Fibroblast of skin of left biceps (primary cell): ENCODE measurements around the gene HYAL2.
"Not testable (repeated sequence)": the region's sequence is repeated elsewhere in the genome, so short reads cannot be mapped to it uniquely, and the experiment has no call there.

Source experiments
- DNase-seq, 2 experiments: peaks; one replicate each; pipeline ENCODE4 v3.0.0-alpha.2; 2013; ENCODE audit warnings: low read depth in 2 of 2

Gene HYAL2

DNA sequence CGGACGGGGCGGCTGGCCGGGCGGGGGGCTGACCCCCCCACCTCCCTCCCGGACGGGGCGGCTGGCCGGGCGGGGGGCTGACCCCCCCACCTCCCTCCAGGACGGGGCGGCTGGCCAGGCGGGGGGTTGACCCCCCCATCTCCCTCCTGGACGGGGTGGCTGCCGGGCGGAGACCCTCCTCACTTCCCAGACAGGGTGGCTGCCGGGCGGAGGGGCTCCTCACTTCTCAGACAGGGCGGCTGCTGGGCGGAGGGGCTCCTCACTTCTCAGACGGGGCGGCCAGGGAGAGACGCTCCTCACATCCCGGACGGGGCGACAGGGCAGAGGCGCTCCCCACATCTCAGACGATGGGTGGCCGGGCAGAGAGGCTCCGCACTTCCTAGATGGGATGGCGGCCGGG, 10.5 kb downstream of the HYAL2 start:
- not testable (repeated sequence) for DNase-seq

DNA sequence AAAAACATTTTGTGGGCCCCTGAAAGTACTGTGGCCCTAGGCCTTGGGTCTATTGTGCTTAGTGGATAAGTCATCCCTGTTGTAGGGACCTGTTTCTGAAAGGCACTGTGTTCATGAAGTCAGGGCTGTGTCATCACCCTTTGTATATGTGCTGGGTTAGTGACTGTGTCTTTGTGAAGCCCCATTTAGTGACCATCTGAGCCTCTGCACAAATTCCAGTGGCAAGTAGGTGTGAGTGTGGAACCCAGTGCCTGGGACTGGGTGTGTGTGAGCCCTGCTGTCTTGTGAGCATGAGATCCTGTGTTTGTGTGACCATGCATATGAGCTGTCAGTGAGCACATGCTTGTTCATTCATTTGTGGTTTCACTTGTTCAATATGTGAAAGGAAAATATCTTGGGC, 17.9 kb downstream of the HYAL2 start:
- no peak for DNase-seq

DNA sequence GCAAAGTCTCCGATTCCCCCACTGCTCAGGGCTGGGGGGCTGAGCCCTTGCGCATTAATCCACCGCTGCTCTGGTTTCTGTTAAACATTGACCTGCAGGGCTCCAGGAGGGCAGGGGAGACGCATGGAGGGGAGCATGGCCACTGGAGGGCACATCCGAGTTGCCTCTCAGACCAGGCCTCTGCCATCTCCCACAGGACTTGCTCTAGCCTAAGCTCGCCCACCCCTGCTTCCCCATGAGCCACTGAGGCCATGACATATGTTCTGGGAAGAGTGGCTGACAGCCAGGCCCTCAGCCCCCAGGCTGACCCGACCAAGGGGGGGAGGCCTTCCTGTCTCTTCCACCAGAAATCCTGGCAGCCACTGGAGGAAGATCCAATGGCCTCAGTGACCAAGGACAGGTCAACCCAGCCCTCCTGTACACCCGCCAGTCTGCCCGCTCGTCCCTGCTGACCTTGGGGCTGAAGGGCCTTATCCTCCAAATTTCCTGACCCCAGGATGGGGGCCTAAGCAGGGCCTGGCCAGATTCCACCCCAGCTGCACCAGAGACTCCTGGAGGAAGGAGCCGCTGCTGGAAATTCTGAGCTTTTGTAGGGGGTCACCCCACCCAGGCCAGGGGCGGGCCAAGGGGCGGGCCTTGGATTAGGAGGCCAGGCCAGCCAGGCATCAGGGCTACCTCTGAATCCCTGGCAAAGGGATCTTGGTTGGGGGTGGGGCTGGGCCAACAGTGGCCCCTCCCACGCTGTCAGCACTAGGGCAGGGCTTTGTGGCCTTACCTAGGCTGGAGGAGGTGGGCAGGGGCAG, 19.3 kb downstream of the HYAL2 start, which contains the start of gene HYAL1:
Gene HYAL1, minus strand, starts transcription at position 562 of the 803 bp plus-strand sequence. CDS start 618 bp downstream, outside the sequence.
- DNase-seq, result no peak

DNA sequence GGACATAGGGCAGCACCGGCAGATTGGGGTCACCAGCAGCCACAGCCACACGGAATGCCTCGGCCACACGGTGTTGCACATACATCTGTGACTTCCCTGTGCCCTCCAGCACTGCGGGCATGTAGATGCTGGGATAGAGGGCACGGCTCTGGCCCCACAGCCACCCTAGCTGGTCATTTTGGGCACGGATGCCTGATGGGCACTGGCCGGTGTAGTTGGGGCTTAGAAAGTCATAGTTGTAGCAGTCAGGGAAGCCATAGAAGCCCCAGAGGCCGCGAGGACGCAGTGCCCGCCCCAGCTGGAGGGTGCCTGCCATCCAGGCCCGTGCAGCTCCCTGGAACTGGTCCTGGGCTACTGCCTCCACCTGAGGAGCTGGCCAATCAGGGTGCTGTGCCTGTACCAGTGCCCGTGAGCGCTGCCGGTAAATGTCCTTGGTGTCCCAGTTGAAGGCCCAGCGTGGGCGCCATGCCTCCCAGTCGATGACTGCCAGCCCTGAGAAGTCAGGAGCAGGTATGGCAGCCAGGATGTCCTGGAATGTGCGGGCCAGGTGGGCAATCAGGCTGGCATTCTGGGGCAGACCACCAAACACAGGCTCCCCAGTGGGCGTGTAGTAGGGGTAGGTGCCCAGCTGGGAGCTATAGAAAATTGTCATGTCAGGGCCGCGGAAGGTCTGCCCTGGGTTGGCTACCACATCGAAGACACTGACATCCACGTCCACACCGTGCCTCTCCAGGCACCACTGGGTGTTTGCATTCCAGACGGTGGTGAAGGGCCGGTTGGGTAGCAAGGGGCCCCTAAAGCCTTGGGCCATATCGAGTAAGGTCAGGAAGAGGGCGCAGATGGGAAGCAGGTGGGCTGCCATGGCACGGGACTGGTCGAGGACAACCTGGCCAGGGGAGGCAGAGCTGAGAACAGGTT, 20.2 kb downstream of the HYAL2 start:
- DNase-seq, result no peak

DNA sequence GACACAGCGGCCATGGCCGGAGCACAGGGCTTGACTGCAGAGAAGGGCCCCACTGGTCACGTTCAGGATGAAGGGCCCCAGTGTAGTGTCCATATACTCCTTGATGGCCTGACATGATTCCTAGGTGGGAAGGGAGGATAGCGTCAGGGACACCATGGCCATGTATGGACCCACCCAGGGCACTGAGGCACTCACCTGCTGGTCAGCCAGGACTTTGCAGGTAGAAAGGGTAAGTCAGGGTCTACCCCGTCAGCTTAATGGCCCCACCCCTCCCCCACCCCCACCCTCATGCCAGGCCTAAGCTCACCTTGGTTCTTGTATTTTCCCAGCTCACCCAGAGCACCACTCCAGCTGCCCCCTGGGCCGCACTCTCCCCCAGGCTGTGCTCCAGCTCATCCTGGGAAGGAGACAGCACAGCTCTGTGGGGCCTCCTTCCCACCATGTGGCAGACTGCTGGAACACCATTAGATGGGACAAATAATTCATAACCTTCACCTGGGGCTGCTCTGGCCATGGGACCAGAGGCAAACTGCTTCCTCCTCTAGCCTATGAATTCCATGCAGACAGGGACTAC, 21.8 kb downstream of the HYAL2 start:
- no peak for DNase-seq

DNA sequence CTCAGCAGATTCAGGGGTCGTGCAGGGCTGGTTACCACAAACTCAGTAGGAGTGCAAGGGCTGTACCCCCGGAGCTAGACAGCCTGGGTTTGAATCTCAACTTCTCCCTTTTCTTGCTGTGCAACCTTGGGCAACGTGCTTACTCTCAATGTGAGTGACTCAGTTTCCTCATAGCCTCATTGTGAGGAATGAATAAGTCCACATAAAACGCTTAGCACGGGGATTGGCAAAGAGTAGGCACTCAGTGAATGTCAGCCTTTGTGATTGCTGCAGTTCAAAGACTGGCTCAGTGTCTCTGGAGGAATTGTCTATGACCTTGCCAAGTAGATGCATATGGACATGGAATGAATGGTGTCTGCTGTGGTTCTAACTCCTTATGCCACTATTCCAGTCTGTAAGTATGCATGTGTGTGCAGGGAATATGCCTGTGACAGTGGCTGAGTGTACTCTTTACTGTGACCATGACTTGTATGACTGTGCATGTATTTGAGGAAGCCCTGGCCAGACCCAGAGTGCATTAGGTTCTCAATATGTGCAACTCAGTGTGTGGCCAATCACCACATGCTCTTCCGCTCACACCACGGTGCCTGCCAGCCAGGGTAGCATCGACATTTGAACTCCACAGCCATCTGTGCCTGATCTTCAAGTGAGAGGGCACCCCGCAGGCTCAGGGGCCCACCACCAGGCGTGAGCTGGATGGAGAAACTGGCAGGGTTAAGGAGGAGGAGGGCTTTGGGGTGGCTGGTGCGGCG, 22.4 kb downstream of the HYAL2 start:
- DNase-seq, result no peak

DNA sequence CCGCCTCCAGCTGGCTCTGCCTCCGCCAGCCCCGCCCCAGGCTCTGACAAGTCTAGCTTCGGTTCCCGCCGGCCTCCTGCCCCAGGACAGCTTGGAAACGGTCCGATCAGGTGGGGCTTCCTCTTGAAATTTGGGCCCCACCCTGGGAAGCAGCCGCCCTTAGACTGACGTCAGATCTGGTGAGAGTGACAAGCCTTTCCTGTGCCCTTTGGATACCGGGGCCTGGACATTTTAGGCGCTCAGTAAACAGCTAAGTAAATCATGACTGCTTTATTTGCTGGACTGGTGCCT, 23.0 kb downstream of the HYAL2 start:
- DNase-seq, result no peak

DNA sequence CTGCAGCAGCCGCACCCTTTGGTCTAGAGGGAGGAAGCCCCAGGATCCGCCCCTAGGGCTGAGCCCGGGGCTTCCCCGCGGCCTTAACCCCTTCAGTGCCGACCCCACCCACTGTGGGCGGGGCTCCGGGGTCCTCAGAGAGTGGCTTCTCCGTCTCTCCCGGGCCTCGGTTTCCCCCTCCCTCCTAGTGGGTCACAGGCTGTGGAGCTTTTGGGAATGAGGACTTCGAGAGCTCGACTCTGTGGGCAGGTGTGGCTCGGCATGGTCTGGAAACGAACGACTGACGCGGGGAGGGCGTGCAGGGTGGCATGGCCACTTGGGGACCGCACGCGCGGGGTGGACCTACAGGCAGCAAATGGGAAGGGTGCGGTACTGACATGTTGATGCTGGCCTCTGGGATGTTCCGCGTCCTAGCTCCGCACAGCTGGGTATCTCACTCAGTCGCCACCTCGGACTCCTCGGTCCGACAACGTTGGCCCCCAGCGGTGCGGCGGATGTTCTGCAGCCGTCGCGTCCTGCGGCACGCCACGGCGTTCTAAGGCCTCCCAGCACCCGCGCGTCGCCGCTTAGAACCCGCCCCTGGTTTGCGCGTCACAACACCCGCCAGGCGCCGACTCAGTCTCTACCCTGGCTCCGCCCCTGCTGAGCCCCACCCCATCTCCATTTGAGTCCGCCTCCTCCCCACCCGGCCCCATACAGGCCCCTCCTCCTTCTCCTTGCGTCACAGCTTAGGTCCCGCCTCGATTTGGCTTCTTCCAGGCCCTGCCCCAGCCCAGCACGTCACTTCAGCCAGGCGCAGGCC, 23.5 kb downstream of the HYAL2 start, which contains the start of the genes HYAL3 and NAA80:
Gene HYAL3, minus strand, starts transcription at position 570 of the 802 bp plus-strand sequence. CDS start 3,803 bp downstream, outside the sequence.
Gene NAA80, minus strand, starts transcription at position 570 of the 802 bp plus-strand sequence. CDS start 1,942 bp downstream, outside the sequence.
- peak; percentile 98 for DNase-seq

DNA sequence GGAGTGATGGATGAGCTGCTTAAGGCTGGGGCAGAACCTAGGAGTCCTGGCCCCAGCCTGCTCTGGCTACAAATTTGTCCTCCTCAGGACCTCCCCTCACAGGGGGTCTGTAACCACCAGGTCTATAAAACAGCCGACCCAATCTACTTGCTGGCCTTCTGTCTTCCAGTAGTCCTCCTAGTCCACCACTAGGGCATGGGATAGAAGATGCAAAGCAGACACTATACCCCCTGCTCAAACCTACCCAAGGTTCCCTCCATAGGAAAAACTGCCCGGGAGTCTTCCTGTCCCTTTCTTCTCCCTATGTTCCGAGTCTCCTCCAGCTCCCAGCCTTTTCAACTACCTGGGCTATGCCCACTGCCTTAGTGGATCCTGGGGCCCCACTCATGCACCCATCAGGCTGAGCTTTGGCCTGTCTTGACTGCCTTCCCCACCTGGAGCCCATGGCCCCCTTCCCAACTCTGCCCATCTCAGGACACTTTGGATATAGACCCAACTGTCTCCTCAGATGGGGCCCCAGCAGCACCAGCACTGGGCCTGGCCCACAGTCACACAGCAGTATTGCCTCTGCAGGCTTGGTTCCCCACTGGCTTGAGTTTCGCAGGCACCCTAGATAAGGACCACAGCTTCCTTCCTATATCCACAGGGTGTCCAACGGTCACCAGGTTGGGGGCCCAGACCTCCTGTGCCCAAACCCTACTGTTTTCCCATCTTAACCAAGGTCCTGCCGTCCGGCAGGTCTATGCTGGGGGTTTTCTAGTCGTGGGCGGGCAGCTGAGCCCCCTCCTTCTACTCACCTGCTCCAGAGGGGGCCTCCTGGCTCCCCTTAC, 24.4 kb downstream of the HYAL2 start:
- DNase-seq, result no peak

DNA sequence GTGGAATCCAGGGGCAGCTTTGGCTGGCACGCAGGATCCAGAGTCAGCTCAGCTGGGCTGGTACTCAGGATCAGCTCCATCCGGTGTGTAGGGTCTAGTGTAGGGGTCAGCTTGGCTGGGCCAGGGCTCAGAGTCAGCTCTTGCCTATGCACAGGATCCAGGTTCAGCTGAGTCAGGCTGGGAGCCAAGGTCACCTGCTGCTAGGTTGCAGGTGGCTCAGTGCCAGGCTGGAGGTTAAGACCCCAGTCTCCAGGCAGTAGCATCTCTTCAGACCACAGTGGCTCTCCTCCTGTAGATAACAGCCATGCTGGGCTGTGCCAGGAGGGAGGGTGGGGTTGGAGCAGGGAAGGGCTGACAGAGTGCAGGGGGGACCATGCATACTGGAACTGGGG, 25.2 kb downstream of the HYAL2 start:
- no peak for DNase-seq

DNA sequence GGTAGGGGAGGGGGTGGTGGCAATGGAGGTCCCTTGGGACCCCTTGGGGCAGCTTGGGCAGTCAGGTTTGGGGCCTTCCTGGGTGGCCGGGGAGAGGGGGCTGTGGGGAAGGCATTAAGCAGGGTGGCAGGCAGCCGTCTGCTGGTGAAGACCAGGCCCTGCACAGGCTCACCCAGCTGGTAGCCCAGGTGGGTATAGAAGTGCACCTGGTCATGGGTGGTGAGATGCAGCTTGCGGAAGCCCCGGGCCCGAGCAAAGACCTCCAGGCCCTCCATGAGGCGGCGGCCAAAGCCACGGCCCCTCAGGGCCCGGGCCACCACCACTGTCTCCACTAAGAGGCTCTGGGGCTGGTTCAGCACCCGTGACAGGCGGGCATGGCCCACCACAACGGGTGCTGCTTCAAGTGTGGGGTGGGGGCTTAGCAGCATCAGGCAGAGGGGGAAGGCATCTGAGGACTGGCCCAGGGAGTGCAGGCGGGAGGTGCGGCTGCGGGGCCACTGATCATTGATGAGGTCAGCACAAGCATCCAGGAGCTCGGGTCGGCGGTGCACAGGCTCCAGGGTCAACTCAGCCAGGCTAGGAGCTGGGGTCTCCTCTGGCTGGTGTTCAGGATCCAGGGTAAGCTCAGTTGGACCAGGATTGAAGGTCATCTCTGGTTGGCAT, 25.7 kb downstream of the HYAL2 start:
- DNase-seq, result no peak

DNA sequence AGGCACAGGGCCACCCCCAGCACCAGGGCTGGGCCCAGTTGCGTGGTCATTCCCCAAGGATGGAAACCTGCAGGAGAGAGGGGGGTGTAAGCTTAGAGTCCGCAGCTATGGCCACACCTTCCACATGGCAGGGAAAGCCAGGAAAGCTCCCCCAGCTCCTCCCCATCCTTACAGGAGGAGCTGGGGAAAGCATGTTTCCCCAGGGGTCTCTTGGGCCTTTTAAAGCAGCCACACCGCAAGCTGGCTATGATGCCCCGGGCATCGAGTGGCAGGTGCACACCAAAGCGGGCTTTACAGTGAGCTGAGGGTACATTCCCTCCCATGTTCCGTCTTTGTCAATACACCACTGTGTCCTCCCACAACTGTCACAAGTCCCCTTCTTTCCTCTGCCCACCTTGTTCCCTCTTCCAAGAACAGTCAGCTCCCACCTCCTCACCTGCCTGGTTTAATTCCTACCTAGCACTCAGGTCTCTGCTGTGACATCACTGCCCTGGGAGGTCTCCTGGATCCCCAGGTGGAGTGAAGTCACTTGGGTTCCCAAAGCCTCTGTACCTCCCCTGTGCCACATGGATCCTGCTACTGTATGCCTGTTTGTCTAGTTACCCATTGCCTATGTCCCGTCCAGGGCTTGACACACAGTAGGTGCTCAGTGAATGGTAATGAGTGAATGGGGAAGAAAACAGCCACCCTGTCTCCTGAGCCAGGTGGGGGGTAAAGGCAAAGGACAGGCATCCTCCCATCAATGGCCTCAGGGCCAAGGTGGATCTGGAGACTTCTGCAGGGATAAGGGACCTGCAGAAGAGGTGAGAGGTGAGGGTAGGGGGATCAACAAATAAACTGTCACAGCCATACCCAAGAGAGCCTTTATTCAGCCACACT, 26.8 kb downstream of the HYAL2 start:
- no peak for DNase-seq

DNA sequence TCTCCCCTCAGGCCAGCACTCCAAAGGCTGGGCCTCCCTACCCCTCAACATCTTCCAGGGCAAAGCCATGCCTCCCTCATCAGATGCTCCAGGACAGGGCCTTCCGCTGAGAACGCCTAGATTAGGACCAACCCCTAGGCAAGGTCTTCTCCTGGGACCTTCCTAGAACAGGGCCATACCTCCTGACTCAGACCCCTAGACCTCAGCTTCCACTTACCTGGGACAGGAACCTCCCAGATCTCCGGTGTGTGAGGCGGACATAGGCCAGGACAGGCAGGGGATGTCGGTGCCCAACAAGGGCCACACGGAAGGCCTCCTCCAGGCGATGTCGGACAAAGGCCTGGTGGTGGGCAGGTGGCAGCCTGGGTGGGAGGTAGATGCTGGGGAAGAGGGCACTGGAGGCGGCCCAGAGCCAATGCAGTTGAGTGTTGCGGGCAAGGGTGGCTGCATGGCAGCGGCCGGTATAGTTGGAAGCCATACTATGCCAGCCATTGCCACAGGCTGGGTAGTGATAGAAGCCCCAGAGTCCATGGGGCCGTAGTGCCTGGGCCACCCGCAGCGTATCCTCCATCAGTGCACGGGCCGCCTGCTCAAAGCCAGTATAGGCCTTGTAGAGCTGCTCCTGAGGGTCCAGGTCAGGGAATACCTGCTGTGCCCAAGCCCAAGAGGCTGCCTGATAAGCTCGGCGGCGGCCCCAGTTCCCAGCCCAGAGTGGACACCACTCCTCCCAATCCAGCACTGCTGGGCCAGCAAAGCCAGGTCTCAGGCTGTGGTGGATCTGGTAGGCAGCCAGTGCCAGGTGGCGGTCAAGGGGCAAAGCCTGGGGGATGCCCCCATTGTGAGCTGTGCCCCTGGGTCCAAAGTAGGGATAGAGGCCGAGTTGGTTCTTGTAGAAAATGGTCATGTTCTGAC, 27.8 kb downstream of the HYAL2 start:
- DNase-seq, result no peak

DNA sequence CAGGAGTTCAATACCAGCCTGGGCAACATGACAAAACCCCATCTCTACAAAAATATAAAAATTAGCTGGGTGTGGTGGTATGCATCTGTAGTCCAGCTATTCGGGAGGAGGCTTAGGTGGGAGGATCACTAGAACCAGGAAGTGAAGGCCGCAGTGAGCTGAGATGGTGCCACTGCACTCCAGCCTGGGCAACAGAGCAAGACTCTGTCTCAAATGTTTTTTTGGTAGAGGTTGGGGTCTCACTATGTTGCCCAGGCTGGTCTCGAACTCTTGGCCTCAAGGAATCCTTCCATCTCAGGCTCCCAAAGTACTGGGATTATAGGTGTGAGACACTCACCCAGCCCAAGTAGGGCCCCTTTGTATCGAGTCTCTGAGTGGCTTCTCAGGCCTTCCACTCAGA, 28.5 kb downstream of the HYAL2 start:
- no peak for DNase-seq

DNA sequence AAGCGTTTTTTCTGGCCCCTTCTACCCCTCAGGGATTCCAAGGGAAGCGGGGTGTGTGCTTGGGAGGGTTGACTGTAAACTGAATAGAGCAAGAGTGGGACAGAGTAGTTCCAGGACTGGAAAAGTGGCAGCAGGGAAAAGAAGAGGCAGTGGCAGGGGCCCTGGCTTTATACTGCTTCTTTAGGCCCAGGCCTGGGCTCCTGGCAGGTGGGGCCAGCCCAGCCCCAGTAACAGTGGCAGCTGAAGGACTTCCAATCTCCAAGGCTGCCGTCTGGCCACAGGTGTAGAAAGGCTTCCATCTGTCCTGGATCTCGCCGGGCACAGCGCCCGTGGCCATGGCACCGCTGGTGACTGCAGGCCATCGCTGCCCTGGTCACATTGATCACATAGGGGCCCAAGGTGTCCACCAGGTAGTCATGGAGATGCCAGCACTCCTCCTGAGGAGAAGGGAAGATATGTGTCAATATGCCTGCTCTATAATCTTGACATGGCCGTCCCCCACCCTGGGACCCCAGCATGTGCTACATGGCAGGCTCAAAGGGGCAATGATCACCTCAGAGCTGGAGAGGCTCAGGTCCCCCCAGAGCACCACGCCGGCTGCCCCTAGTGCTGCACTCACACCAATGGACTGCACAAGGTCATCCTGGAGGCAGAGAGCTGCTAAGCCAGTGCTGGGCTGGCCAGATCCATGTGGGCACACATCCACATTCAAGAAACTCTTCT, 29.3 kb downstream of the HYAL2 start:
- no peak for DNase-seq
